HepG2 (cell line): ENCODE data around the gene FIBP. TPM values are rescaled to one million over a fixed set of nuclear protein-coding genes. Genes with fewer than 3 reads are reported as not detected.

ENCODE experiments used
- ERF ChIP-seq: IDR thresholded peaks from 2 replicates; pipeline ENCODE4 v1.6.1; 2018; ENCODE audit warnings: missing biosample characterization, missing genetic modification reagents
- HDAC1 ChIP-seq: sonication (generic); formaldehyde crosslinking; IDR thresholded peaks from 2 replicates; pipeline ENCODE4 v1.5.1; 2020; ENCODE audit warnings: mild to moderate bottlenecking, missing genetic modification reagents
- HNRNPUL1 ChIP-seq: fragments of 200-400 bp; formaldehyde crosslinking; IDR thresholded peaks from 2 replicates; pipeline ENCODE4 v1.6.1; 2017; ENCODE audit warnings: low read depth, mild to moderate bottlenecking, low read length, moderate library complexity
- polyA plus RNA-seq, 8 experiments: library from polyadenylated mRNA; depleted of rRNA in 3 of 8; stranded (reverse) in 7 of 8; unstranded in 1 of 8; fragments of >200 nt; fragmentation: Illumina TruSeq in 4 of 8; extraction: Trizol in 4 of 8; gene quantifications; 2 replicates each; pipeline versions ENCODE4 v1.2.1 to v1.2.3, GENCODE V29; 2011 to 2016; ENCODE audit warnings: low read depth in 4 of 8, missing spikeins in 1 of 8, mixed read lengths in 1 of 8; ENCODE audit not compliant: insufficient read depth in 1 of 8
- total RNA-seq, 5 experiments: library from RNA; depleted of rRNA; stranded (reverse); fragments of >200 nt; fragmentation: Illumina TruSeq; extraction: Trizol; gene quantifications; 2 replicates each; pipeline ENCODE4 v1.2.3, GENCODE V29; 2016; ENCODE audit warnings: low read depth in 1 of 5
- TF ChIP-seq, protein P1 (sequence below): sonication (generic); formaldehyde crosslinking; IDR thresholded peaks from 2 replicates; pipeline ENCODE4 v1.9.0; 2021; ENCODE audit warnings: missing genetic modification reagents, borderline replicate concordance
- TF ChIP-seq, protein P2 (sequence below): sonication (generic); formaldehyde crosslinking; IDR thresholded peaks from 2 replicates; pipeline ENCODE4 v1.4.0; 2020; ENCODE audit warnings: missing genetic modification reagents, borderline replicate concordance
- TF ChIP-seq, protein P3 (sequence below): sonication (generic); formaldehyde crosslinking; IDR thresholded peaks from 2 replicates; pipeline ENCODE4 v1.4.0; 2020; ENCODE audit warnings: mild to moderate bottlenecking, missing genetic modification reagents
- TF ChIP-seq, protein P4 (sequence below): IDR thresholded peaks from 2 replicates; pipeline ENCODE4 v1.6.1; 2016; ENCODE audit warnings: missing genetic modification reagents, missing compliant biosample characterization
- TF ChIP-seq, protein P5 (sequence below): sonication (generic); formaldehyde crosslinking; IDR thresholded peaks from 2 replicates; pipeline ENCODE4 v1.4.0; 2020; ENCODE audit warnings: missing genetic modification reagents

FIBP gene
- total and polyA plus RNA-seq, 2 of the 13 experiments (the other 11 are each of a cell fraction or from before 2014, with no cell fraction given): 42.9 to 62.1 TPM

DNA sequence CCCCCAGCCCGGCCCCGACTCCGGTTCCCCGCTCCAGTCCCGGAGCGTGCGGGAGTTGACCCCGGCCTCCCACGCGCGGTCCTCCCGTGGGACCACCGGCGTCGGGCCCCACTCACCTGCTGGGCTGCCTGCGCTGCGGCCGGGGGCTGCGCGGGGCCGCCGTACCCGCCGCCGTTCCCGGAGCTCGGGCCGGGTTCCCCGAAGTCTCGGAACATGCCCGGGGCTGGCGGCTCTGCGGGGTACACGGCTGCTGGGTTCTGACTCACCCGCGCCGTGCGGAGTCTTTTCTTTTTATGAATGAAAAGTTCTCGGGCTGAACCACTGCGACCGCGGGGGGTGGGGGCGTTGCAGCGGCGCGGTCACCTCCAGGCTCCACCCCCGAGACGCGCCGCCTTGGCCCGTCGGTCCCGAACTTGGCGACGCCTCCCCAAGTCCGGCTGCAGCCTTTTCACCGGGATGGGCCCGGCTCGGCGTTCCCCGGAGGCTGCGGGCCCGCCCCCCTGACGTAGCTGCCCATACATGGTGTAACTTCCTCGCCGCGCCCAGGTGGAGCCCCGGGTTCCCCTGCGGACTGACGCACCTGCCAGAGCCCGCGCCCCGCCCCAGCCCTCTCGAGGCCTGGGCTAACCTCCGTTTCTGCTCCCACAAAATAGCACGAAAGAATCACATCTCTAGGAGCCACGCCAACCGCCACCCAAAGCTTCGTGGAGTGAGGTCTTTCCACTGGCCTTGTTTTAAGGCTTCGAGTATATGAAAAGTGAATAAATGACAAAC is 12.0 kb upstream of the FIBP start, which contains the start of gene FOSL1 (continued):
- TF ChIP-seq, protein P1, sequence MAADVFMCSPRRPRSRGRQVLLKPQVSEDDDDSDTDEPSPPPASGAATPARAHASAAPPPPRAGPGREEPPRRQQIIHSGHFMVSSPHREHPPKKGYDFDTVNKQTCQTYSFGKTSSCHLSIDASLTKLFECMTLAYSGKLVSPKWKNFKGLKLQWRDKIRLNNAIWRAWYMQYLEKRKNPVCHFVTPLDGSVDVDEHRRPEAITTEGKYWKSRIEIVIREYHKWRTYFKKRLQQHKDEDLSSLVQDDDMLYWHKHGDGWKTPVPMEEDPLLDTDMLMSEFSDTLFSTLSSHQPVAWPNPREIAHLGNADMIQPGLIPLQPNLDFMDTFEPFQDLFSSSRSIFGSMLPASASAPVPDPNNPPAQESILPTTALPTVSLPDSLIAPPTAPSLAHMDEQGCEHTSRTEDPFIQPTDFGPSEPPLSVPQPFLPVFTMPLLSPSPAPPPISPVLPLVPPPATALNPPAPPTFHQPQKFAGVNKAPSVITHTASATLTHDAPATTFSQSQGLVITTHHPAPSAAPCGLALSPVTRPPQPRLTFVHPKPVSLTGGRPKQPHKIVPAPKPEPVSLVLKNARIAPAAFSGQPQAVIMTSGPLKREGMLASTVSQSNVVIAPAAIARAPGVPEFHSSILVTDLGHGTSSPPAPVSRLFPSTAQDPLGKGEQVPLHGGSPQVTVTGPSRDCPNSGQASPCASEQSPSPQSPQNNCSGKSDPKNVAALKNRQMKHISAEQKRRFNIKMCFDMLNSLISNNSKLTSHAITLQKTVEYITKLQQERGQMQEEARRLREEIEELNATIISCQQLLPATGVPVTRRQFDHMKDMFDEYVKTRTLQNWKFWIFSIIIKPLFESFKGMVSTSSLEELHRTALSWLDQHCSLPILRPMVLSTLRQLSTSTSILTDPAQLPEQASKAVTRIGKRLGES (CRISPR knock-in tag): no peak
- TF ChIP-seq, protein P2, sequence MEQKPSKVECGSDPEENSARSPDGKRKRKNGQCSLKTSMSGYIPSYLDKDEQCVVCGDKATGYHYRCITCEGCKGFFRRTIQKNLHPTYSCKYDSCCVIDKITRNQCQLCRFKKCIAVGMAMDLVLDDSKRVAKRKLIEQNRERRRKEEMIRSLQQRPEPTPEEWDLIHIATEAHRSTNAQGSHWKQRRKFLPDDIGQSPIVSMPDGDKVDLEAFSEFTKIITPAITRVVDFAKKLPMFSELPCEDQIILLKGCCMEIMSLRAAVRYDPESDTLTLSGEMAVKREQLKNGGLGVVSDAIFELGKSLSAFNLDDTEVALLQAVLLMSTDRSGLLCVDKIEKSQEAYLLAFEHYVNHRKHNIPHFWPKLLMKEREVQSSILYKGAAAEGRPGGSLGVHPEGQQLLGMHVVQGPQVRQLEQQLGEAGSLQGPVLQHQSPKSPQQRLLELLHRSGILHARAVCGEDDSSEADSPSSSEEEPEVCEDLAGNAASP (CRISPR knock-in tag): peak; percentile 60
- TF ChIP-seq HNRNPUL1 (0 out of 2 replicates have a peak, but pooled peaks have one; percentile 53), HDAC1 (peak; percentile 78), ERF (CRISPR knock-in tag) (peak; percentile 58)
- TF ChIP-seq, protein P3, sequence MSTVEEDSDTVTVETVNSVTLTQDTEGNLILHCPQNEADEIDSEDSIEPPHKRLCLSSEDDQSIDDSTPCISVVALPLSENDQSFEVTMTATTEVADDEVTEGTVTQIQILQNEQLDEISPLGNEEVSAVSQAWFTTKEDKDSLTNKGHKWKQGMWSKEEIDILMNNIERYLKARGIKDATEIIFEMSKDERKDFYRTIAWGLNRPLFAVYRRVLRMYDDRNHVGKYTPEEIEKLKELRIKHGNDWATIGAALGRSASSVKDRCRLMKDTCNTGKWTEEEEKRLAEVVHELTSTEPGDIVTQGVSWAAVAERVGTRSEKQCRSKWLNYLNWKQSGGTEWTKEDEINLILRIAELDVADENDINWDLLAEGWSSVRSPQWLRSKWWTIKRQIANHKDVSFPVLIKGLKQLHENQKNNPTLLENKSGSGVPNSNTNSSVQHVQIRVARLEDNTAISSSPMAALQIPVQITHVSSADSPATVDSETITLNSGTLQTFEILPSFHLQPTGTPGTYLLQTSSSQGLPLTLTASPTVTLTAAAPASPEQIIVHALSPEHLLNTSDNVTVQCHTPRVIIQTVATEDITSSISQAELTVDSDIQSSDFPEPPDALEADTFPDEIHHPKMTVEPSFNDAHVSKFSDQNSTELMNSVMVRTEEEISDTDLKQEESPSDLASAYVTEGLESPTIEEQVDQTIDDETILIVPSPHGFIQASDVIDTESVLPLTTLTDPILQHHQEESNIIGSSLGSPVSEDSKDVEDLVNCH (CRISPR knock-in tag): no peak
- TF ChIP-seq, protein P4, sequence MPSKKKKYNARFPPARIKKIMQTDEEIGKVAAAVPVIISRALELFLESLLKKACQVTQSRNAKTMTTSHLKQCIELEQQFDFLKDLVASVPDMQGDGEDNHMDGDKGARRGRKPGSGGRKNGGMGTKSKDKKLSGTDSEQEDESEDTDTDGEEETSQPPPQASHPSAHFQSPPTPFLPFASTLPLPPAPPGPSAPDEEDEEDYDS: peak; percentile 79
- TF ChIP-seq, protein P5, sequence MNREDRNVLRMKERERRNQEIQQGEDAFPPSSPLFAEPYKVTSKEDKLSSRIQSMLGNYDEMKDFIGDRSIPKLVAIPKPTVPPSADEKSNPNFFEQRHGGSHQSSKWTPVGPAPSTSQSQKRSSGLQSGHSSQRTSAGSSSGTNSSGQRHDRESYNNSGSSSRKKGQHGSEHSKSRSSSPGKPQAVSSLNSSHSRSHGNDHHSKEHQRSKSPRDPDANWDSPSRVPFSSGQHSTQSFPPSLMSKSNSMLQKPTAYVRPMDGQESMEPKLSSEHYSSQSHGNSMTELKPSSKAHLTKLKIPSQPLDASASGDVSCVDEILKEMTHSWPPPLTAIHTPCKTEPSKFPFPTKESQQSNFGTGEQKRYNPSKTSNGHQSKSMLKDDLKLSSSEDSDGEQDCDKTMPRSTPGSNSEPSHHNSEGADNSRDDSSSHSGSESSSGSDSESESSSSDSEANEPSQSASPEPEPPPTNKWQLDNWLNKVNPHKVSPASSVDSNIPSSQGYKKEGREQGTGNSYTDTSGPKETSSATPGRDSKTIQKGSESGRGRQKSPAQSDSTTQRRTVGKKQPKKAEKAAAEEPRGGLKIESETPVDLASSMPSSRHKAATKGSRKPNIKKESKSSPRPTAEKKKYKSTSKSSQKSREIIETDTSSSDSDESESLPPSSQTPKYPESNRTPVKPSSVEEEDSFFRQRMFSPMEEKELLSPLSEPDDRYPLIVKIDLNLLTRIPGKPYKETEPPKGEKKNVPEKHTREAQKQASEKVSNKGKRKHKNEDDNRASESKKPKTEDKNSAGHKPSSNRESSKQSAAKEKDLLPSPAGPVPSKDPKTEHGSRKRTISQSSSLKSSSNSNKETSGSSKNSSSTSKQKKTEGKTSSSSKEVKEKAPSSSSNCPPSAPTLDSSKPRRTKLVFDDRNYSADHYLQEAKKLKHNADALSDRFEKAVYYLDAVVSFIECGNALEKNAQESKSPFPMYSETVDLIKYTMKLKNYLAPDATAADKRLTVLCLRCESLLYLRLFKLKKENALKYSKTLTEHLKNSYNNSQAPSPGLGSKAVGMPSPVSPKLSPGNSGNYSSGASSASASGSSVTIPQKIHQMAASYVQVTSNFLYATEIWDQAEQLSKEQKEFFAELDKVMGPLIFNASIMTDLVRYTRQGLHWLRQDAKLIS: no peak
